Right cardiac atrium (tissue), 5 donors: ENCODE measurements around the gene DDX27. TPM values are rescaled to one million over a fixed set of nuclear protein-coding genes. Genes with fewer than 3 reads are reported as not detected.

Experiments
- polyA plus RNA-seq: library from polyadenylated mRNA; stranded (reverse); fragments of 200-250 nt; gene quantifications from one replicate; pipeline ENCODE4 v1.2.3, GENCODE V29; 2013
- total RNA-seq, 4 donors: library from RNA; stranded (reverse); fragmentation: NEBNext Ultra II Directional; extraction: Animal tissue kit (Norgen Biotek cat#: 25700); gene quantifications; one replicate each; pipeline ENCODE4 v1.2.1, GENCODE V29; 2021
- donor health status: healthy with polysubstance abuse.
- donor health status: DM: no; HTN: yes; CAD: no.
- donor health status: DM: no; HTN: no; CAD: no.
- donor health status: DM: no; HTN: yes; CAD: no; lungs with severe emphysema.
- donor health status: DM: yes; HTN: yes; CAD: no.

Gene DDX27
- total and polyA plus RNA-seq, 5 donors = 13.0 to 17.5 (median 16.4) TPM

Other genes starting within 250 kb of the DDX27 start
- 10 to 100 TPM; 28.7 to 39.3 (median 34.3) TPM for gene CSE1L, start 173.1 kb upstream of the DDX27 start, total RNA-seq
- 24.6 TPM for gene CSE1L, start 173.1 kb upstream of the DDX27 start, polyA plus RNA-seq
- 10 to 100 TPM; 53.3 to 65.1 (median 58.8) TPM for gene STAU1, start 31.1 kb upstream of the DDX27 start, total RNA-seq
- 33.2 TPM for gene STAU1, start 31.1 kb upstream of the DDX27 start, polyA plus RNA-seq
- gene ZNFX1, start 58.6 kb downstream of the DDX27 start, total RNA-seq = 10 to 100 TPM; 21.4 to 25.9 (median 23.2) TPM
- gene ZNFX1, start 58.6 kb downstream of the DDX27 start, polyA plus RNA-seq = 7.9 TPM